SU-DHL-6 (cell line): ENCODE data around the gene TTC13.

Experiments used
- H2AFZ ChIP-seq: fragments of 200-600 bp; sonication (generic); 2 replicates; pipeline ENCODE4 v1.6.1; 2014; ENCODE audit warnings: low read depth, mild to moderate bottlenecking, moderate library complexity, mixed read lengths, antibody characterized with exemption, low read length; ENCODE audit not compliant: severe bottlenecking
- H3F3A ChIP-seq: fragments of 200-600 bp; shearing (Covaris generic); 2 replicates; pipeline ENCODE4 v1.6.0; 2016; ENCODE audit warnings: antibody characterized with exemption, mild to moderate bottlenecking; ENCODE audit not compliant: insufficient read depth
- H3K27ac ChIP-seq: fragments of 200-600 bp; sonication (generic); 2 replicates; pipeline ENCODE4 v1.5.1; 2016; ENCODE audit warnings: low read depth, mild to moderate bottlenecking, low read length, moderate library complexity, mixed read lengths
- H3K27me3 ChIP-seq: fragments of 200-600 bp; sonication (generic), shearing (Covaris generic); 2 replicates; pipeline ENCODE4 v1.6.0; 2014; ENCODE audit warnings: mild to moderate bottlenecking, low read length
- H3K36me3 ChIP-seq: fragments of 200-600 bp; sonication (generic); 2 replicates; pipeline ENCODE4 v1.6.1; 2014; ENCODE audit warnings: mild to moderate bottlenecking, low read length, mixed read lengths
- H3K4me2 ChIP-seq: fragments of 300-600, 200-600 bp; shearing (Covaris generic), sonication (generic); 2 replicates; pipeline ENCODE4 v1.6.0; 2014; ENCODE audit warnings: low read length, low read depth, mild to moderate bottlenecking; ENCODE audit not compliant: poor library complexity, severe bottlenecking
- H3K4me3 ChIP-seq: fragments of 200-600 bp; sonication (generic); 2 replicates; pipeline ENCODE4 v1.5.1; 2014; ENCODE audit warnings: antibody characterized with exemption, low read length, mild to moderate bottlenecking, mixed read lengths; ENCODE audit not compliant: insufficient read depth, poor library complexity, severe bottlenecking
- H3K79me2 ChIP-seq: fragments of 200-600 bp; sonication (generic); 2 replicates; pipeline ENCODE4 v1.6.1; 2014; ENCODE audit warnings: mild to moderate bottlenecking, low read length, moderate library complexity; ENCODE audit not compliant: insufficient read depth
- H3K9ac ChIP-seq: fragments of 200-600 bp; sonication (generic); 2 replicates; pipeline ENCODE4 v1.7.0; 2014; ENCODE audit warnings: mild to moderate bottlenecking, low read length
- H3K9me2 ChIP-seq: fragments of 200-600 bp; sonication (generic); replicated peaks from 2 replicates; pipeline ENCODE4 v1.6.1; 2014; ENCODE audit warnings: low read length; ENCODE audit not compliant: insufficient read depth
- H3K9me3 ChIP-seq: fragments of 200-600 bp; sonication (generic); 2 replicates; pipeline ENCODE4 v1.6.1; 2014; ENCODE audit warnings: low read length, mixed read lengths; ENCODE audit not compliant: insufficient read depth
- H4K20me1 ChIP-seq: fragments of 200-600 bp; sonication (generic); 2 replicates; pipeline ENCODE4 v1.6.1; 2014; ENCODE audit warnings: low read depth, mild to moderate bottlenecking, antibody characterized with exemption, low read length, moderate library complexity, mixed read lengths
- CTCF ChIP-seq: fragments of 200-600 bp; sonication (generic); IDR thresholded peaks from one replicate; pipeline ENCODE4 v1.5.1; 2017; ENCODE audit warnings: antibody characterized with exemption, mild to moderate bottlenecking, low read length, moderate library complexity; ENCODE audit not compliant: insufficient read depth, poor library complexity, severe bottlenecking
- EZH2phosphoT487 ChIP-seq: fragments of 200-600 bp; sonication (generic), shearing (Covaris generic); conservative IDR thresholded peaks from 2 replicates; pipeline ENCODE4 v1.6.1; 2018; ENCODE audit warnings: mild to moderate bottlenecking, antibody characterized with exemption, low read length, moderate library complexity, mixed read lengths

The TTC13 gene

GRCh38 chr1:230860617-230861384, 117.9 kb downstream of the TTC13 start:
- H3F3A ChIP-seq = no peaks in the 10 kb centered on the region
- H3K9me3 ChIP-seq = no peaks in the 10 kb centered on the region
- no peak overlapping the region for H2AFZ ChIP-seq
- no peak overlapping the region for H3K4me3 ChIP-seq
- H3K4me2 ChIP-seq = no peak overlapping the region
- H3K36me3 ChIP-seq = no peaks in the 10 kb centered on the region
- TF ChIP-seq CTCF (no peak), EZH2phosphoT487 (no peak)
- no peaks in the 10 kb centered on the region for H4K20me1 ChIP-seq
- H3K79me2 ChIP-seq = no peaks in the 10 kb centered on the region
- H3K27me3 ChIP-seq = no peaks in the 10 kb centered on the region
- H3K9me2 ChIP-seq = no peaks in the 10 kb centered on the region
- H3K9ac ChIP-seq = no peak overlapping the region
- H3K27ac ChIP-seq = no peak overlapping the region

- H3F3A ChIP-seq = no peaks in the 10 kb centered on the region
- no peak overlapping the region for H3K4me2 ChIP-seq
- no peak overlapping the region for H2AFZ ChIP-seq
- H3K9me3 ChIP-seq = no peaks in the 10 kb centered on the region
- no peaks in the 10 kb centered on the region for H3K27me3 ChIP-seq
- H3K9me2 ChIP-seq = no peaks in the 10 kb centered on the region
- no peaks in the 10 kb centered on the region for H4K20me1 ChIP-seq
- TF ChIP-seq CTCF = no peak
- H3K36me3 ChIP-seq = no peaks in the 10 kb centered on the region
- H3K79me2 ChIP-seq = no peaks in the 10 kb centered on the region
- no peak overlapping the region for H3K9ac ChIP-seq
- H3K27ac ChIP-seq = no peak overlapping the region
- H3K4me3 ChIP-seq = no peak overlapping the region
These were observed 119.5 kb downstream of the TTC13 start for GRCh38 chr1:230858918-230859729.

- Histone ChIP-seq H3F3A (no peaks in the 10 kb centered on the region), H3K27ac (no peak overlapping the region), H3K9me3 (no peaks in the 10 kb centered on the region), H3K27me3 (no peaks in the 10 kb centered on the region), H4K20me1 (no peaks in the 10 kb centered on the region), H3K9me2 (no peaks in the 10 kb centered on the region), H3K36me3 (no peaks in the 10 kb centered on the region), H3K4me2 (no peak overlapping the region), H3K79me2 (no peaks in the 10 kb centered on the region), H3K4me3 (no peak overlapping the region), H3K9ac (no peak overlapping the region), H2AFZ (no peak overlapping the region)
- no peak for TF ChIP-seq CTCF
- no peak for TF ChIP-seq EZH2phosphoT487
These were observed 120.3 kb downstream of the TTC13 start for GRCh38 chr1:230858236-230858820.
